ENCODE measurements around the gene USP38. TPM values are rescaled to one million over a fixed set of nuclear protein-coding genes. Genes with fewer than 3 reads are reported as not detected.

USP38 gene
- 33.0 and 38.6 TPM in 2 replicates for total RNA-seq

GRCh38 chr4:143184503-143185252 is at the start of gene USP38:
USP38 (plus strand) TSS chr4:143184917; CDS start chr4:143185451, 534 bp downstream.

Other genes starting within 250 kb of the USP38 start
- gene GAB1, start 152.0 kb downstream of the USP38 start, total RNA-seq: 14.9 and 16.1 TPM in 2 replicates